GM12872 (cell line): ENCODE data around the gene HECW1.

ENCODE experiments used
- CTCF ChIP-seq: IDR thresholded peaks from 3 replicates; pipeline ENCODE4 v1.5.1; 2011; ENCODE audit warnings: low read depth, mild to moderate bottlenecking, low read length, moderate library complexity; ENCODE audit not compliant: insufficient read depth

HECW1 gene

DNA sequence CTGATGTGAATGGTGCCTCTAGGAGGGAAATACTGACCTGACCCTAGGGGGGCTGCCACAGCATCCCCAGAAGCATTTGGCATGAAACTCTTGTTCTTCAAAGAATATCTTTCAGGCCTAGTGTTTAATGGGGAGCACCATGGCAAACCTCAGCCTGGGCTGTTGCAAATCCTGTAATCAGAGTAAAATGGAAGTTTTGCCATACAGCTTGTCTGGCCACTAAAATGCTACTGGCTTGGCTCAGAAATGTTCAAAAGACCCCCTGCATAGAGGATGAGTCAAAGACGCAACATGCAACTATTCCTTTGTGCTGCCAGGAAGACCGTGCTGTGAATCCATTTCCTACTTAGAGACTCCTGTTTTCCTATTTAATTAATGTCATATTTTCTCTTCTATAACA is 26.7 kb downstream of the HECW1 start:
- no peak for TF ChIP-seq CTCF

DNA sequence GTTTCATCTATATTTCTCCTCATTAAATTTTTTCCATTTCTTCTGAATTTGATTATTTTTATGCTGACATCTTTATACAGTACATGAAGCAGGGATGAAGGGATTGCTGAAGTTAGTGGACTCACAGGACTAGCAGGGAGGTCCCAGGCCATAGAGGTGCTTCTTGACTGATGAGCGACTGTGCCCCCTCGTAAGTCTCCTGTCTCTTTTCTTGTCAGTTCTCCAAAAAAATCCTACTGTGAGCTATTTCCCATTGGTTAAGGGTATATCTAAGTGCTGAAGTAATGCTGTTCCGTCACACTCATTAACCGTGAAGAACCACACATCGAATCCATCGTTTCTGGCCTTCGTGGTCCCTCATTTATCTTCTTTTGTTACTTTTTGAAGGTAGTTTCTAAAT is 27.7 kb downstream of the HECW1 start:
- TF ChIP-seq CTCF = no peak

DNA sequence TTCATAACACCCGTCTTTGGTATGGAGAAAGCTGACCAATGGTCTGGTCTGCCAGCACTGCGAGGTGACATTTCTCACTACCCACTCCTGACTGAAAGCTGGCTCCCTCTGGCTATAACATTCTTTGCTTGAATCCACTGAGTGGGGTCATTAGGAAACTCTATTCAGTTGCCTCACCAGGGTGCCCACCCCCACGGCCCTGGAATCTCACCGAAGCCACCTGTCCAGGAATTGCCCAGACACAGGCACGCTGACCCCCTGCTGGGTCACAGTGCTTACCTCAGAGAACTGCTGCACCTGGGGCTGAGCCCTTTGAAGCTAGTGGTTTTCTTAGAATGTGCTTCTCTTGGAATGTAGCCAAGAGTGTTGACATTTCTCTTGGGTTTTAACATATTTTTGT is 28.6 kb downstream of the HECW1 start:
- TF ChIP-seq CTCF = no peak

DNA sequence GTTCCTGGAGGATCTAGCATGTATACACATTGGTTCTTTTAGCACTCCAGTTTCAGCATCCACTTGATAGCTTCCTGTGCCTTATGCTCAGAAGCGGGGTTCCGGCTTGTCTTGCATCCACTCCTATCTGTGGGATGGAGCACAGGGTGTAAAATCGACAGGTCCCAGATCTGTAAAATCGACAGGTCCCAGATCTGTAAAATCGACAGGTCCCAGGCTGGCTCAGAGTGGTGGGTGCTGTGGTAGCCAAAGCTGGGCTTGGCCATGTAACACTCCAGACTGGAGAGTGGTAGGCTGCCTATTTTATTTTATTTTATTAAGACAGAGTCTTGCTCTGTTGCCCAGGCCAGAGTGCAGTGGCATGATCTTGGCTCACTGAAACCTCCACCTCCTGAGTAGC is 30.3 kb downstream of the HECW1 start:
- TF ChIP-seq CTCF = no peak

DNA sequence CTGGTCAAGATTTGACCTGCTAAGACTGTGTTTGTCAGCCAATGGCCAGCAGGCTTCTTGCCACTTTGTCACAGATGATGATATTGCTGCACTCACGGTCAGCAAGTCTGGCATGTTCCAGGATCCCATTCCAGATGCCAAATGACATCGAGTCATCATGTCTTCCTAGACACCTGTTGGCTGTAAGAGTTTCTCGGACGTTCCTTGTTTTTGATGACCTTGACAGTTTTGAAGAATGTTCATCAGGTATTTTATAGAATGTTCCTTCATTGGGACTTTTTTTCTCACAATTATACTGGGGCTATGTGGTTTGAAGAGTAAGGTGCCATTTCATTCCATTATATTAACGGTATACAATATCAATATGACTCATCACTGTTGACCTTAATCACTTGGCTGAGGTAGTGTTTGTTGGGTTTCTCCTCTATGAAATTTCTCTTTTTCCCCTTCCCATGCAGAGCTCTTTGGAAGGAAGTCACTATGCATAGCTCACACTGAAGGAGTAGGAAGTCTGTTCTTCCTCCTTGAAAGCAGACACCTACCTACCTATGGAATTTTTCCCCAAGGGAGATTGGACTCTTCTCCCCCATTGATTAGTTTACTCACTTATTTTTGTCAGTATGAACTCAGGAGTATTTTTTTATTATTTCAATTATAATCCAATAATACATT is 31.6 kb downstream of the HECW1 start:
- TF ChIP-seq CTCF = no peak

GRCh38 chr7:43148161-43148731 is 35.8 kb downstream of the HECW1 start:
- no peak for TF ChIP-seq CTCF

DNA sequence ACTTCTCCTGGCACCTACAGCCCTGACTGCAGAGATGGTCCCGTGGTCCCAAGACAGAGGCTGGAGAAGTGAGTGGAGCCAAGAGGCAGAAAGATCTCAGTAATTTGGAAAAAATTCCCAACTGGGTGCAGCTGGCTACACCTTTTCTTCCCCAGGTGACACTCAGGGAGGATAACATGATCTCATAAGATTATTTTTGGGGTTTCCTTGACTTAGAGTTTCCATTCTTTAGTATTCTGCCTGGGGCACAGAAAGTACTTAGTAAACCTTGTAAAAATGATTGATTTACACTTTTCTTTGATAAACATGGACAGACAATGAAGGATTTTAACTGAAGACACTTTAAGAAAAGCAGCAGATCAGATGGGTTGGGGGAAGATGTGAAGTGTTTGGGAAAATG is 38.6 kb downstream of the HECW1 start:
- TF ChIP-seq CTCF = no peak
